GM18867 (cell line): ENCODE results near the gene HIF1A.
"Not testable (repeated sequence)": the region's sequence is repeated elsewhere in the genome, so short reads cannot be mapped to it uniquely, and the experiment has no call there.

ENCODE experiments used
- ATAC-seq: cut with Tn5 transposase; IDR thresholded peaks from one replicate; pipeline ENCODE4 v1.9.1; 2021; ENCODE audit warnings: mild to moderate bottlenecking, moderate library complexity; ENCODE audit not compliant: unreplicated experiment

HIF1A gene

DNA sequence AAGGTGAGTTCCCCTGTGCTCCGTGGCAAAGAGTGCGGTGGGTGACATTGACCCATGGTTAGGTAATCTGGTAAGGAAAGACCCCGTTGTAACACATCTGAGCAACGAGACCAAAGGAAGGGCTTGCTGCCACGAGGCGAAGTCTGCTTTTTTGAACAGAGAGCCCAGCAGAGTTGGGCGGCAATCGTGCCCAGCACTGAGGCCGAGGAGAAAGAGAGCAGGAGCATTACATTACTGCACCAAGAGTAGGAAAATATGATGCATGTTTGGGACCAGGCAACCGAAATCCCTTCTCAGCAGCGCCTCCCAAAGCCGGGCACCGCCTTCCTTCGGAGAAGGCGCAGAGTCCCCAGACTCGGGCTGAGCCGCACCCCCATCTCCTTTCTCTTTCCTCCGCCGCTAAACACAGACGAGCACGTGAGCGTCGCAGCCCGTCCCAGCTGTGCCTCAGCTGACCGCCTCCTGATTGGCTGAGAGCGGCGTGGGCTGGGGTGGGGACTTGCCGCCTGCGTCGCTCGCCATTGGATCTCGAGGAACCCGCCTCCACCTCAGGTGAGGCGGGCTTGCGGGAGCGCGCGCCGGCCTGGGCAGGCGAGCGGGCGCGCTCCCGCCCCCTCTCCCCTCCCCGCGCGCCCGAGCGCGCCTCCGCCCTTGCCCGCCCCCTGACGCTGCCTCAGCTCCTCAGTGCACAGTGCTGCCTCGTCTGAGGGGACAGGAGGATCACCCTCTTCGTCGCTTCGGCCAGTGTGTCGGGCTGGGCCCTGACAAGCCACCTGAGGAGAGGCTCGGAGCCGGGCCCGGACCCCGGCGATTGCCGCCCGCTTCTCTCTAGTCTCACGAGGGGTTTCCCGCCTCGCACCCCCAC, at the start of gene HIF1A:
TSS of gene HIF1A (plus strand) at position 684 of the 865 bp plus-strand sequence. CDS start 292 bp downstream, outside the sequence.
- peak; percentile 95 for ATAC-seq

GRCh38 chr14:61646366-61647116, 48.8 kb upstream of the HIF1A start:
- no peak for ATAC-seq

- no peak for ATAC-seq
These were observed 47.6 kb upstream of the HIF1A start for GRCh38 chr14:61647704-61648103.

- ATAC-seq = no peak
These were observed 46.9 kb upstream of the HIF1A start for GRCh38 chr14:61648377-61648776.

DNA sequence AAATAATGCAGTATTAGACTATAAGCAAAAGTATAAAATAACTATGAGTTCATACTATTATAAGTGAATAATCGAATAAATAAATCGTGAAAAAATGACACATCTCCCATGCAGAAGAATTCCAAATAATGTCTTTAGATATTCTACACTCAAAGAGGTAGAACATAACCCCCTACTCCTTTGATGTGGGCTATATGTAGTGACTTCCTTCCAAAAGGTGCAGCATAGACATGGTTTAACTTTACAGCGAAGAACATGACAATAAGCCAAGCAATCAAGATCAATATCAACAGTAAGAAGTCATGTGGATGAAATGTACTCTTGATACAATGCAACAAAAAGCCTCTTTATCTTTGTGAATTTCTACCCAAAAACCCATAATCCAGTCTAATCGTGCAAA, 46.0 kb upstream of the HIF1A start:
- no peak for ATAC-seq

DNA sequence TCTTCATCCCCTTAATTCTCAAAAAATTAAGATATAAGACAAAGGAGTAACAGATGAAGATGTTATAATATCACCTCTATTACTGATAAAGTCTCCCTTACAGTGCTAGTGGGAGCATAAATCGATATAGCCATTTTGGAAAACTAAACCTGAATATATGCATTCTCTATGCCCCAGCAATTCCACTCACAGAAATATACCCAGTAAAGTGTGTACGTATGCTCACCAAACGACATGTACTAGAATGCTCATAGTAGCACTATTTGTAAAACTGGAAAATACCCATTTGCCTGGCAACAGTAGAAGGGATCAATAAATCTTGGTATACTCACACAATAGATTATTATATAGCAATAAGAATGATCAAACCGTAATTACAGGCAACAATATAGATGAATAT, 44.0 kb upstream of the HIF1A start:
- ATAC-seq = no peak

DNA sequence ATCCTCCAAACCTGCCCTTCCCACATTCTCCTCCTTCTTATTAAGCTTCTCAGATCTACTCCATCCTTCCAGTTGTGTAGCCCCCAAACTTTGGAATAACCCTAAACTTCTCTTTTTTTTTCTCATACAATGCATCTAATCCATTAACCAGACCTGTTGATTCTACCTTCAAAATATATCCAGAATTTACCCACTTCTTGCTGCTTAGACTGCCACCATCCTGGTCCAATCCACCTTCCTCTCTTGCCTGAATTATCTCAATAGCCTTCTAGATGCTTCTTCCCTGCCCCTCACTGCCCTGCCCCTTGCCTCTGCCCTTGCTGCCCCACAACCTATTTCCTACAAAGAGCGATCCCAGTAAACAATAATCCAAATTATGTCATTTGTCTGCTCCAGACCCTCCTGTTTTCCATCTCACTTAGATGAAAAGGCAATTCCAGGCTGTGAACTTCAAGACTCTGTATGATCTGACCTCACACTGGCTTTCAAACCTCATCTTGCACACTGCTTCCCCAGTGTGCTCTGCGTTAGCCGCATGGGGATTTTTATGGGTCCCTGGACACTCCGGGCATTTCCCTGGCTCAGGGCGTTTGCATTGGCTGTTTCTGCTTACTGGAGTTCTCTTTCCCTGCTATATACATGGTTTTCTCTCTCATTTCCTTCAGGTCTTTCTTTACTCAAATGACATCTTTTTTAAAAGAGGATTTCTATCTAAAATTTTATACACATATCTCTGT, 42.6 kb upstream of the HIF1A start:
- no peak for ATAC-seq

- ATAC-seq = no peak
These were observed 41.8 kb upstream of the HIF1A start for GRCh38 chr14:61653507-61653906.

GRCh38 chr14:61654026-61654425, 41.3 kb upstream of the HIF1A start:
- no peak for ATAC-seq

DNA sequence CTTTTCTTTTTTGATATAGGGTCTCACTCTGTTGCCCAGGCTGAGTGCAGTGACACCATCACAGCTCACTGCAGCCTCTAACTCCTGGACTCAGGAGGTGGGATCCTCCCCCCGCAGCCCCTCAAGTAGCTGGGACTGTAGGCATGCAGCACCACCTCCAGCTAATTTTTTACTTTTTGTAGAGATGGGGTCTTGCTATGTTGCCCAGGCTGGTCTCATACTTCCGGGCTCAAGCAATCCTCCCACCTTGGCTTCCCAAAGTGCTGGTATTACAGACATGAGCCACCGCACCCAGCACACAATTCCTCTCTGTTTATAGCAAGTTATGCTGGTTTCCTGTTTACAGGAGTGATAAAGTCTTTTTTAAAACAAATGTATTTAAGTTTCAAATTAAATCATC, 39.5 kb upstream of the HIF1A start:
- no peak for ATAC-seq

DNA sequence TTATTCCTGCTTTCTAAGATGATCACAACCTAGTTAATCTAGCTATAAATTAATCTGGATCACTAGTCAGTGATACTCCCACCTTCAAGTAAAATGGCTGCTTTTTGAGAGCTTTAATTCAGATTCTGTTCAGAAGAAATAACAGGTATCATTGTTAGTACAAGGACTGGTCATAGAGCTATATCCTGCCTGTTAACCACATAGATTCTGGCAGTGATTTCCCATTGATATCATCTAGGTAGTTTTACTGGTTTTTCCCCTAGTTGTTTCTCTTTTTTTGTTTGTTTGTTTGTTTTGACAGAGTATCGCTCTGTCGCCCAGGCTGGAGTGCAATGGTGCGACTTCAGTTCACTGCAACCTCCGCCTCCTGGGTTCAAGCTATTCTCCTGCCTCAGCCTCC, 39.0 kb upstream of the HIF1A start:
- no peak for ATAC-seq

GRCh38 chr14:61658111-61658510, 37.2 kb upstream of the HIF1A start:
- ATAC-seq = not testable (repeated sequence)

DNA sequence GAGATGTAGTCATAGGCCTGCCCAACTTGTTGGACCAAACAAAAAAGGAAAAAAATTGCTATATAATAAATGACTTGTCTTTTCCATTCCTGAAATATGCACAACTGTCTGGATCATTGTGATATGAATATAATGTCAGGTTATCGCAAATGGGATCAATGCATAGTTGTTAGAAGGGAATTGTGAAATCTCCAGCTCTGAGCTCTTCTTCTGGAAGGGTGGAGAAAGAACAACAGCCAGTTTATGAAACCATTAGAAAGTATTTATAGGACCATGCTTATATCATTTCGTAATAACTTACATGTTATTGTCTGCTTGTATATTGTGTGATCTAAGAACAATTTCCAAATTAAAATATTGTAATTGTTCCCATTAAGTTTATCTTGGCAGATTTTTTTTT, 35.7 kb upstream of the HIF1A start:
- no peak for ATAC-seq

- peak; percentile 42 for ATAC-seq
These were observed 33.6 kb upstream of the HIF1A start for GRCh38 chr14:61661471-61662400.

GRCh38 chr14:61662437-61663311, 32.6 kb upstream of the HIF1A start:
- ATAC-seq = peak; percentile 77

DNA sequence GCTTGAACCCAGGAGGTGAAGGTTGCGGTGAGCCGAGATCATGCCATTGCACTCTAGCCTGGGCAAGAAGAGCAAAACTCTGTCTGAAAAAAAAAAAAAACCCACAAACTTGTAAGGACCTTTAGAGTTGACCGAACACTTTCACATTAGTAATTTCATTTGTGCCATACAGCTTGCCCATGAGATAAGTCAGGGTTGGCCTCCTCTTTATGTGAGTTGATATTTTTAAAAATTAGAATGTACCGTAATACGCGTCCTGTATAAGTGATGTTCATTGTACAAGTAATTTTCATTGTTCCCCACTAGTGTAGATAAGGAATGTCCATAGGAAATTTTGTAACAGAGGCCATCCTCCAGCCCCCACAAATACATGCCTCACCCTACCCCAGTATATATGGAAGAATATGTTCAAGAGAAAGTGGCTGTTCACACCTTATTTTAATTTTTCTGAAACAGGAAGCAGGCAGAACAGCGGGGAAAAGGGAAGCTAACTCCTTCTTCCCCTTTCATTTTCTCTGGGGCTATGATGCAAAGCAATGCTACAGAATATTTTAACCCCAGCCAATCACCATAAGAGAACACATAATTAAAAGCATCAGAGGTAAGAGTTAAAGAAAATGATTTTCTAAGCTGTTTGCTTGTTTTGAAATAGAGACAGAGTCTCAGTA, 31.9 kb upstream of the HIF1A start:
- peak; percentile 28 for ATAC-seq

GRCh38 chr14:61668282-61668681, 27.0 kb upstream of the HIF1A start:
- no peak for ATAC-seq

DNA sequence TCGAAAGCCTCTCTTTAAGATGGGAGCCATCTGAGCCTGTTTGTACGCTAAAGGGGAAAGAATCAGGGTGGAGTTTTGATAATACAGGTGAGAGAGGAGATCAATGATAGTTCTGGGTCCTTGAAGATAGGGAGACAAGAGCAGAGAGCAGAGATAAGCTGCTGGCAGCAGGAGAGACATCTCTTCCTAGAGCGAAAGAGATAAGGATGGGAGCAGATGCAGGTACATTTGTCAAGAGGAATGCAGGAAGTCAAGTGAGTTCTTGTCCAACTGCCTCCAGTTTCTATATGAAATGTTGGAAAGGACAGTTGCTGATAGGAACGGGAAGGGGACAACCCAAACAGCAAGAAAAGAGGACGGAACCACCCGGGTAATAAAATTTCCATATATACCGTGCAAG, 24.7 kb upstream of the HIF1A start:
- no peak for ATAC-seq

DNA sequence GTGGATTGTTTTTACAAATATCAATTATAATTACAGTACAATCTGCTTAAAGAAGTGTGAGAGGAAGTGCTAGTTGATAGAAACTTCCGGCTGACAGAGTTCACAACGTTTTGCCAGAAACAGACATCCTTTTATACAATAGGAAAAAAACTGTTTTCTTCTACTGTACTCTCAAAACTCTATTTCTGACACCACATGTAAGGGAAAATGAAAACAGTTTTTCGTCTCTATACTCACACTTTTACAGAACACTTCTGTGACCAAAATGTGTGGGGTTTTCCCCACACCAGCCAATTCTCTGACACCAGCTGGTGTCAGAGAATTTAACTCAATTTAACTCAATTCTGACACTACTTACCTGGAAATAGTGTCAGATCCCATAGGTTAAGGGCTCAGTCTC, 24.2 kb upstream of the HIF1A start:
- peak; percentile 93 for ATAC-seq
